GM23338 (cell line): ENCODE measurements around the gene MAST4. TPM values are rescaled to one million over a fixed set of nuclear protein-coding genes. Genes with fewer than 3 reads are reported as not detected.

ENCODE experiments used
- ATAC-seq: fragments of 200-7000 bp; cut with Tn5 transposase; 3 replicates; pipeline ENCODE4 v1.9.1; 2020
- DNase-seq: peaks from one replicate; pipeline ENCODE4 v3.0.0-alpha.2; 2015; ENCODE audit warnings: low spot score
- H2AFZ ChIP-seq: fragments of 200-600 bp; sonication (generic); 2 replicates; pipeline ENCODE4 v1.8.0; 2016; ENCODE audit warnings: antibody characterized with exemption, mild to moderate bottlenecking, moderate library complexity
- H3F3A ChIP-seq: fragments of 200-600 bp; sonication (generic); replicated peaks from 2 replicates; pipeline ENCODE4 v1.8.0; 2017; ENCODE audit warnings: antibody characterized with exemption, mixed run types, low read depth
- H3K27ac ChIP-seq: fragments of 200-600 bp; sonication (generic); 2 replicates; pipeline ENCODE4 v1.6.1; 2016; ENCODE audit warnings: low read depth
- H3K27me3 ChIP-seq: fragments of 200-600 bp; sonication (generic); 2 replicates; pipeline ENCODE4 v1.8.0; 2016; ENCODE audit warnings: mild to moderate bottlenecking, mixed run types, moderate library complexity; ENCODE audit not compliant: insufficient read depth
- H3K36me3 ChIP-seq: fragments of 200-600 bp; sonication (generic); 2 replicates; pipeline ENCODE4 v1.8.0; 2016; ENCODE audit warnings: mild to moderate bottlenecking; ENCODE audit not compliant: insufficient read depth
- H3K4me1 ChIP-seq: fragments of 200-600 bp; sonication (generic); 2 replicates; pipeline ENCODE4 v1.8.0; 2016; ENCODE audit warnings: mild to moderate bottlenecking, moderate library complexity; ENCODE audit not compliant: insufficient read depth
- H3K4me2 ChIP-seq: fragments of 200-600 bp; sonication (generic); 2 replicates; pipeline ENCODE4 v1.7.1; 2017; ENCODE audit warnings: mixed run types
- H3K4me3 ChIP-seq: fragments of 200-600 bp; sonication (generic); 2 replicates; pipeline ENCODE4 v1.6.1; 2016; ENCODE audit warnings: mixed run types
- H3K79me2 ChIP-seq: fragments of 200-600 bp; sonication (generic); replicated peaks from 2 replicates; pipeline ENCODE4 v1.8.0; 2017; ENCODE audit warnings: mild to moderate bottlenecking; ENCODE audit not compliant: insufficient read depth
- H3K9me2 ChIP-seq: fragments of 200-600 bp; sonication (generic); 2 replicates; pipeline ENCODE4 v1.8.0; 2017; ENCODE audit not compliant: insufficient read depth
- H4K20me1 ChIP-seq: fragments of 200-600 bp; sonication (generic); replicated peaks from 2 replicates; pipeline ENCODE4 v1.8.0; 2017; ENCODE audit warnings: mild to moderate bottlenecking; ENCODE audit not compliant: insufficient read depth
- H3K27ac Mint-ChIP-seq: 2 replicates; pipeline ENCODE4 v1.8.0; 2020; ENCODE audit warnings: inconsistent platforms, mild to moderate bottlenecking, moderate library complexity, mixed read lengths
- H3K27me3 Mint-ChIP-seq: 3 replicates; pipeline ENCODE4 v1.8.0; 2022; ENCODE audit warnings: low read depth, mild to moderate bottlenecking, moderate library complexity, mixed read lengths, inconsistent platforms; ENCODE audit not compliant: insufficient read depth, poor library complexity
- H3K36me3 Mint-ChIP-seq: 3 replicates; pipeline ENCODE4 v1.8.0; 2021; ENCODE audit warnings: low read depth, mild to moderate bottlenecking, inconsistent platforms, moderate library complexity, mixed read lengths
- H3K4me1 Mint-ChIP-seq: 3 replicates; pipeline ENCODE4 v1.8.0; 2020; ENCODE audit warnings: mild to moderate bottlenecking, inconsistent platforms, mixed read lengths
- H3K4me3 Mint-ChIP-seq: 3 replicates; pipeline ENCODE4 v1.8.0; 2021; ENCODE audit warnings: moderate library complexity, mild to moderate bottlenecking, inconsistent platforms, mixed read lengths
- H3K9me3 Mint-ChIP-seq: 3 replicates; pipeline ENCODE4 v1.8.0; 2020; ENCODE audit warnings: moderate library complexity, mild to moderate bottlenecking, inconsistent platforms, mixed read lengths
- CREB1 ChIP-seq: fragments of 250-450 bp; sonication (Bioruptor Pico); IDR thresholded peaks from 2 replicates; pipeline ENCODE4 v1.5.0; 2020; ENCODE audit warnings: low read depth, mild to moderate bottlenecking, moderate library complexity
- NANOG ChIP-seq: IDR thresholded peaks from 2 replicates; pipeline ENCODE4 v1.6.1; 2016; ENCODE audit warnings: antibody characterized with exemption, borderline replicate concordance
- STAT1 ChIP-seq: IDR thresholded peaks from one replicate; pipeline ENCODE4 v1.6.1; 2016; ENCODE audit warnings: antibody characterized with exemption; ENCODE audit not compliant: unreplicated experiment
- polyA plus RNA-seq: library from polyadenylated mRNA; unstranded; fragments of >200 nt; fragmentation: Nextera tagmentation; extraction: Ambion mirVana; gene quantifications from 2 replicates; pipeline ENCODE4 v1.2.1, GENCODE V29; 2016
- total RNA-seq: library from RNA; depleted of rRNA; stranded (reverse); fragments of >200 nt; shearing (Covaris generic); gene quantifications from 2 replicates; pipeline ENCODE4 v1.2.3, GENCODE V29; 2014
- TF ChIP-seq, protein P1 (sequence below): fragments of 250-450 bp; sonication (Bioruptor Pico); IDR thresholded peaks from 2 replicates; pipeline ENCODE4 v1.5.0; 2020; ENCODE audit warnings: mild to moderate bottlenecking, moderate library complexity
- TF ChIP-seq, protein P2 (sequence below): IDR thresholded peaks from one replicate; pipeline ENCODE4 v1.6.1; 2018; ENCODE audit warnings: antibody characterized with exemption; ENCODE audit not compliant: unreplicated experiment

The MAST4 gene
- total and polyA plus RNA-seq, 2 experiments from 2014 or later = 3.6 to 8.5 TPM

DNA sequence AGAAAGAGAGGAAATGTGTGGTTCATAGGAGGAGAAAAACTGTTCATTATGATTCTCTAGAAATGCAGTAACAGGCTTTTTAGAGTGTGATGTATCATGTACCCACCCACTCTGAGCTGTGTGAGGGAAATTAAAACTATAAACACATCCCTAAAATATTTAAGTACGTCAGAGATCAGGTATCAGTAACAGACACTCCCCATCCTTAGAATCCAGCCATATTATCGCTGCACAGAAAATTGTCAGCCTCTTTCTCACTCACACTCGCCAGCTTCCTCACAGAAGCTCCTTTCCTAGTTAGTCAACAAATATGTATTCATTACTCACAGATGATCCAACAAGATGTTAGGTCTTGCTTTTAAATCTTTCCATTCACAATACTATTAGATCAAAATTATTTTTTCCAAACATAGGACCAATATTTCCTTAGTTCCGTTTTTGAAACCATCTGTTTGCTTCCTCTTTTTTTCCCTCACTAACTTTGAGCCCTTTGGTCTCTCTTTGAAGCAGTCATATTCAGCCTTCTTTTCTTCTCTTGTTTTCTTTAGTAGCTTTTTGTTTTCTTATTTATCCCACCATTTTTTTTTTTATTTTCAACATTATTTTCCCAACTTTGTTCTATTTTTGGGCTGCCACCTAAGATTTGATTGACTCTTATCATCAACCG is 13.6 kb upstream of the MAST4 start (continued):
- TF ChIP-seq, protein P1, sequence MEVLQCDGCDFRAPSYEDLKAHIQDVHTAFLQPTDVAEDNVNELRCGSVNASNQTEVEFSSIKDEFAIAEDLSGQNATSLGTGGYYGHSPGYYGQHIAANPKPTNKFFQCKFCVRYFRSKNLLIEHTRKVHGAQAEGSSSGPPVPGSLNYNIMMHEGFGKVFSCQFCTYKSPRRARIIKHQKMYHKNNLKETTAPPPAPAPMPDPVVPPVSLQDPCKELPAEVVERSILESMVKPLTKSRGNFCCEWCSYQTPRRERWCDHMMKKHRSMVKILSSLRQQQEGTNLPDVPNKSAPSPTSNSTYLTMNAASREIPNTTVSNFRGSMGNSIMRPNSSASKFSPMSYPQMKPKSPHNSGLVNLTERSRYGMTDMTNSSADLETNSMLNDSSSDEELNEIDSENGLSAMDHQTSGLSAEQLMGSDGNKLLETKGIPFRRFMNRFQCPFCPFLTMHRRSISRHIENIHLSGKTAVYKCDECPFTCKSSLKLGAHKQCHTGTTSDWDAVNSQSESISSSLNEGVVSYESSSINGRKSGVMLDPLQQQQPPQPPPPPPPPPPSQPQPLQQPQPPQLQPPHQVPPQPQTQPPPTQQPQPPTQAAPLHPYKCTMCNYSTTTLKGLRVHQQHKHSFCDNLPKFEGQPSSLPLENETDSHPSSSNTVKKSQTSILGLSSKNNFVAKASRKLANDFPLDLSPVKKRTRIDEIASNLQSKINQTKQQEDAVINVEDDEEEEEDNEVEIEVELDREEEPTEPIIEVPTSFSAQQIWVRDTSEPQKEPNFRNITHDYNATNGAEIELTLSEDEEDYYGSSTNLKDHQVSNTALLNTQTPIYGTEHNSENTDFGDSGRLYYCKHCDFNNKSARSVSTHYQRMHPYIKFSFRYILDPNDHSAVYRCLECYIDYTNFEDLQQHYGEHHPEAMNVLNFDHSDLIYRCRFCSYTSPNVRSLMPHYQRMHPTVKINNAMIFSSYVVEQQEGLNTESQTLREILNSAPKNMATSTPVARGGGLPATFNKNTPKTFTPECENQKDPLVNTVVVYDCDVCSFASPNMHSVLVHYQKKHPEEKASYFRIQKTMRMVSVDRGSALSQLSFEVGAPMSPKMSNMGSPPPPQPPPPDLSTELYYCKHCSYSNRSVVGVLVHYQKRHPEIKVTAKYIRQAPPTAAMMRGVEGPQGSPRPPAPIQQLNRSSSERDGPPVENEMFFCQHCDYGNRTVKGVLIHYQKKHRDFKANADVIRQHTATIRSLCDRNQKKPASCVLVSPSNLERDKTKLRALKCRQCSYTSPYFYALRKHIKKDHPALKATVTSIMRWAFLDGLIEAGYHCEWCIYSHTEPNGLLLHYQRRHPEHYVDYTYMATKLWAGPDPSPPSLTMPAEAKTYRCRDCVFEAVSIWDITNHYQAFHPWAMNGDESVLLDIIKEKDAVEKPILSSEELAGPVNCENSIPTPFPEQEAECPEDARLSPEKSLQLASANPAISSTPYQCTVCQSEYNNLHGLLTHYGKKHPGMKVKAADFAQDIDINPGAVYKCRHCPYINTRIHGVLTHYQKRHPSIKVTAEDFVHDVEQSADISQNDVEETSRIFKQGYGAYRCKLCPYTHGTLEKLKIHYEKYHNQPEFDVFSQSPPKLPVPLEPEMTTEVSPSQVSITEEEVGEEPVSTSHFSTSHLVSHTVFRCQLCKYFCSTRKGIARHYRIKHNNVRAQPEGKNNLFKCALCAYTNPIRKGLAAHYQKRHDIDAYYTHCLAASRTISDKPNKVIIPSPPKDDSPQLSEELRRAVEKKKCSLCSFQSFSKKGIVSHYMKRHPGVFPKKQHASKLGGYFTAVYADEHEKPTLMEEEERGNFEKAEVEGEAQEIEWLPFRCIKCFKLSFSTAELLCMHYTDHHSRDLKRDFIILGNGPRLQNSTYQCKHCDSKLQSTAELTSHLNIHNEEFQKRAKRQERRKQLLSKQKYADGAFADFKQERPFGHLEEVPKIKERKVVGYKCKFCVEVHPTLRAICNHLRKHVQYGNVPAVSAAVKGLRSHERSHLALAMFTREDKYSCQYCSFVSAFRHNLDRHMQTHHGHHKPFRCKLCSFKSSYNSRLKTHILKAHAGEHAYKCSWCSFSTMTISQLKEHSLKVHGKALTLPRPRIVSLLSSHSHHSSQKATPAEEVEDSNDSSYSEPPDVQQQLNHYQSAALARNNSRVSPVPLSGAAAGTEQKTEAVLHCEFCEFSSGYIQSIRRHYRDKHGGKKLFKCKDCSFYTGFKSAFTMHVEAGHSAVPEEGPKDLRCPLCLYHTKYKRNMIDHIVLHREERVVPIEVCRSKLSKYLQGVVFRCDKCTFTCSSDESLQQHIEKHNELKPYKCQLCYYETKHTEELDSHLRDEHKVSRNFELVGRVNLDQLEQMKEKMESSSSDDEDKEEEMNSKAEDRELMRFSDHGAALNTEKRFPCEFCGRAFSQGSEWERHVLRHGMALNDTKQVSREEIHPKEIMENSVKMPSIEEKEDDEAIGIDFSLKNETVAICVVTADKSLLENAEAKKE (CRISPR knock-in tag) = no peak
- TF ChIP-seq CREB1 (CRISPR knock-in tag) = no peak
- no peak for TF ChIP-seq NANOG
- TF ChIP-seq STAT1 = no peak
- TF ChIP-seq, protein P2, sequence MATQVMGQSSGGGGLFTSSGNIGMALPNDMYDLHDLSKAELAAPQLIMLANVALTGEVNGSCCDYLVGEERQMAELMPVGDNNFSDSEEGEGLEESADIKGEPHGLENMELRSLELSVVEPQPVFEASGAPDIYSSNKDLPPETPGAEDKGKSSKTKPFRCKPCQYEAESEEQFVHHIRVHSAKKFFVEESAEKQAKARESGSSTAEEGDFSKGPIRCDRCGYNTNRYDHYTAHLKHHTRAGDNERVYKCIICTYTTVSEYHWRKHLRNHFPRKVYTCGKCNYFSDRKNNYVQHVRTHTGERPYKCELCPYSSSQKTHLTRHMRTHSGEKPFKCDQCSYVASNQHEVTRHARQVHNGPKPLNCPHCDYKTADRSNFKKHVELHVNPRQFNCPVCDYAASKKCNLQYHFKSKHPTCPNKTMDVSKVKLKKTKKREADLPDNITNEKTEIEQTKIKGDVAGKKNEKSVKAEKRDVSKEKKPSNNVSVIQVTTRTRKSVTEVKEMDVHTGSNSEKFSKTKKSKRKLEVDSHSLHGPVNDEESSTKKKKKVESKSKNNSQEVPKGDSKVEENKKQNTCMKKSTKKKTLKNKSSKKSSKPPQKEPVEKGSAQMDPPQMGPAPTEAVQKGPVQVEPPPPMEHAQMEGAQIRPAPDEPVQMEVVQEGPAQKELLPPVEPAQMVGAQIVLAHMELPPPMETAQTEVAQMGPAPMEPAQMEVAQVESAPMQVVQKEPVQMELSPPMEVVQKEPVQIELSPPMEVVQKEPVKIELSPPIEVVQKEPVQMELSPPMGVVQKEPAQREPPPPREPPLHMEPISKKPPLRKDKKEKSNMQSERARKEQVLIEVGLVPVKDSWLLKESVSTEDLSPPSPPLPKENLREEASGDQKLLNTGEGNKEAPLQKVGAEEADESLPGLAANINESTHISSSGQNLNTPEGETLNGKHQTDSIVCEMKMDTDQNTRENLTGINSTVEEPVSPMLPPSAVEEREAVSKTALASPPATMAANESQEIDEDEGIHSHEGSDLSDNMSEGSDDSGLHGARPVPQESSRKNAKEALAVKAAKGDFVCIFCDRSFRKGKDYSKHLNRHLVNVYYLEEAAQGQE = no peak

DNA sequence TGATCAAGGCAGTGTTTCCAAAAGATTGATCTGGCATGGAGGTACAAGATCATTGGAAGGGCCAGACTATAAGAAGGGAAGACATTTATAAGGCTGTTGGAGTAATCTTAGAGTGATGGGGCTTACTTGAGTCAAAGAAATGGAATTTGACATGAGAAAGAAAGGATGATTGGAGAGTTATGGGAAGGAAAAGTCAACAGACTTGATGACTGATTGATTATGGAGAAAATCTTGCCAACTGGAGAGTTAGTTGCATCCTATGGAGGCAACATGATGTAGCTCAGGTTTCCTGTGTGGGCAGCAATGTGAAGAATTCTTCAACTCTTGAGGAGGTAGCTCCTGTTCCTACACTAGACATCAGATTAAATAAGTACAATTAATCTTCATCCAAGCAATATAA is 10.9 kb upstream of the MAST4 start:
- Mint-ChIP-seq H3K27ac (no peak overlapping the region), H3K4me1 (no peaks in the 10 kb centered on the region), H3K27me3 (no peaks in the 10 kb centered on the region), H3K36me3 (no peaks in the 10 kb centered on the region), H3K4me3 (no peak overlapping the region), H3K9me3 (no peaks in the 10 kb centered on the region)
- H3K4me3 ChIP-seq = no peak overlapping the region
- H3F3A ChIP-seq = no peaks in the 10 kb centered on the region
- H4K20me1 ChIP-seq = no peaks in the 10 kb centered on the region
- no peak overlapping the region for H3K27ac ChIP-seq
- DNase-seq (no peak), ATAC-seq (no peak)
- 0 out of 2 replicates have a peak, but pooled peaks cover 10% of the 10 kb centered on the region for H3K9me2 ChIP-seq
- no peak overlapping the region for H2AFZ ChIP-seq
- no peak overlapping the region for H3K4me2 ChIP-seq
- no peaks in the 10 kb centered on the region for H3K36me3 ChIP-seq
- H3K79me2 ChIP-seq = no peaks in the 10 kb centered on the region
- H3K4me1 ChIP-seq = no peaks in the 10 kb centered on the region
- H3K27me3 ChIP-seq = no peaks in the 10 kb centered on the region
- TF ChIP-seq, protein P2 = no peak
